Measurements from ENCODE around the gene MTHFD1L. TPM values are rescaled to one million over a fixed set of nuclear protein-coding genes. Genes with fewer than 3 reads are reported as not detected.

The MTHFD1L gene
- total RNA-seq, 2 donors from 2014 or later: 4.1 to 12.2 TPM

DNA sequence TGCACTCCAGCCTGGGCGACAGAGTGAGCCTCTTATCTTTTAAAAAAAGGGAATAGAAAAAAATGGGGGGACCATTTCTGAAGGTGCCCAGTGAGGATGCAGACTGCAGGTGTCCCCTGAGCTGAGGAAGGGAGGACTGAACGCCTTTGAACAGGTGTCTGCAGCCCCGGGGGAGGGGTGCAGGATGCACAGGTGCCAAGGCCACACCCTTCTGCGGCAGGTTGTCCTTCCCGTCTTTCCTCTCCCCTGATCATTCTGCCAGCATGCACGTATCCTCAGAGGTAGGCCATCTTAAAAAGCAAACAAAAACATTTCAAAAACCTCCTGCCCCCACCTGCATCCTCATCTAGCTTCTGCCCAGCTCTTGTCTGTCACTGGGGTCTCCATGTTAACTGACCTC is 101.3 kb downstream of the MTHFD1L start:
- TF ChIP-seq, protein P1, sequence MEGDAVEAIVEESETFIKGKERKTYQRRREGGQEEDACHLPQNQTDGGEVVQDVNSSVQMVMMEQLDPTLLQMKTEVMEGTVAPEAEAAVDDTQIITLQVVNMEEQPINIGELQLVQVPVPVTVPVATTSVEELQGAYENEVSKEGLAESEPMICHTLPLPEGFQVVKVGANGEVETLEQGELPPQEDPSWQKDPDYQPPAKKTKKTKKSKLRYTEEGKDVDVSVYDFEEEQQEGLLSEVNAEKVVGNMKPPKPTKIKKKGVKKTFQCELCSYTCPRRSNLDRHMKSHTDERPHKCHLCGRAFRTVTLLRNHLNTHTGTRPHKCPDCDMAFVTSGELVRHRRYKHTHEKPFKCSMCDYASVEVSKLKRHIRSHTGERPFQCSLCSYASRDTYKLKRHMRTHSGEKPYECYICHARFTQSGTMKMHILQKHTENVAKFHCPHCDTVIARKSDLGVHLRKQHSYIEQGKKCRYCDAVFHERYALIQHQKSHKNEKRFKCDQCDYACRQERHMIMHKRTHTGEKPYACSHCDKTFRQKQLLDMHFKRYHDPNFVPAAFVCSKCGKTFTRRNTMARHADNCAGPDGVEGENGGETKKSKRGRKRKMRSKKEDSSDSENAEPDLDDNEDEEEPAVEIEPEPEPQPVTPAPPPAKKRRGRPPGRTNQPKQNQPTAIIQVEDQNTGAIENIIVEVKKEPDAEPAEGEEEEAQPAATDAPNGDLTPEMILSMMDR (IDR thresholded peaks at IDR 0.05): no peak
- no peaks in the 10 kb centered on the region for H3K27me3 ChIP-seq
- H3K36me3 ChIP-seq: no peaks in the 10 kb centered on the region
- no peak overlapping the region for H3K4me3 ChIP-seq
- H3K9me3 ChIP-seq: no peaks in the 10 kb centered on the region
- no peak overlapping the region for H3K27ac ChIP-seq
- no peak for DNase-seq (ENCODE audit: low spot score)
- H3K4me1 ChIP-seq: no peaks in the 10 kb centered on the region

DNA sequence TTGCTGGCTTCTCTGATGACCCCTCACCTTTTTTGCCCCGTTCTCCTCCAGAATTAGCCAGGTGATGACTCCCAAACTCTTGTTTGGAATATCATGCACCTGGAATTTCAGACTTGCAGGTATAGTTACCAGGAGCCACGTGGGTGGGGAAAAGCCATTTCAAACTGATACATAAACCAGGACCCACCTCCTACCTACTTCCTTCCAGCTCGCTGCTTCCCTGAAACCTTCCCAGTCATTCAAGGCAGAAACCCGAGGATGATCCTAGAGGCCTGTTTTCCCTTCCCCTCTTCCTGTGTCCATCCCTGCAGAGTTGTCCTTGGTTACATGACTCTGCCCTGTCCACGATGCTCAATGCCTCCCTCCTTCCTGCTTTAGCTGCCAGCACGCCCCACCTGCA is 101.9 kb downstream of the MTHFD1L start:
- no peaks in the 10 kb centered on the region for H3K36me3 ChIP-seq
- H3K9me3 ChIP-seq: no peaks in the 10 kb centered on the region
- no peak for DNase-seq (ENCODE audit: low spot score)
- no peaks in the 10 kb centered on the region for H3K4me1 ChIP-seq
- no peak overlapping the region for H3K27ac ChIP-seq
- H3K4me3 ChIP-seq: no peak overlapping the region
- H3K27me3 ChIP-seq: no peaks in the 10 kb centered on the region
- TF ChIP-seq, protein P1 (IDR thresholded peaks at IDR 0.05): no peak

DNA sequence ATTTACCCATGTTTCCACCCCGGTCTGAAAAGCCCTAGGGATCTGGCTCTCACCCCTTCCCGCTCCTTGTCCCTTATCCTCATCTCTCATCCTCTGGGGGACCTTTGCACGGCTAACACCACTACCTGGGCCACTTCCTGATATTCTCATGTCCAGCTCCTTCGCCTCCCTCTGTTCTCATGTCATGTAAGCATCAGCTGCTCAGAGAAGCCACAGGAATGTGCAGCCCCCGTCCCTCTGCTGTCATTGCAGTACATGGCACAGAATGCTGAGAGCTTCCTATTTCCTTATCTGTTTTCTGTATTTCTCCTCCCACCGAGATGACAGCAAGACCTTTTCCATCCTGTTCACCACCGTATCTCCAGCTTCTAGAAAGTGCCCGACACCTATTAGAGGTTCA is 102.4 kb downstream of the MTHFD1L start:
- no peak for DNase-seq (ENCODE audit: low spot score)
- Histone ChIP-seq H3K27me3 (no peaks in the 10 kb centered on the region), H3K36me3 (no peaks in the 10 kb centered on the region), H3K4me3 (no peak overlapping the region), H3K27ac (no peak overlapping the region), H3K4me1 (no peaks in the 10 kb centered on the region), H3K9me3 (no peaks in the 10 kb centered on the region)
- TF ChIP-seq, protein P1 (IDR thresholded peaks at IDR 0.05): no peak

DNA sequence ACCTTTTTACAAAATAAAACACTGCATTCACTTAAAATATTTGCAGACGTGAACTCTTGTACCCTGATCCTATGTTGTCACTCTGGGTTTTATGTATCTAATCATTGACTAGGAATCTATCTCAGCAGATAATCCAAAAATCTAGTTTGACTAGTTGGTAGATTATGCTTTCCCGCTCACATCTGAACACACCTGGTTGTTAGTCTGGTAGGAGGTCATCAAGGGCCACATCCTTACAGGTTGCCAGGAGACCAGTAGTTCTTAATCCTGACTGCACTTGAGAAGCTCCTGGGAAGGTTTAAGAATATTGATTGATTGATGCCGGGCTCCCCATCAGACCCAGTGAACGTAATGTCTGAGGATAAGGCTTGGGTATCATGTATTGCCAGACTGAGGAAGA is 104.4 kb downstream of the MTHFD1L start:
- DNase-seq (ENCODE audit: low spot score): no peak
- Histone ChIP-seq H3K4me1 (no peaks in the 10 kb centered on the region), H3K27ac (no peak overlapping the region), H3K9me3 (peaks cover 0 to 8% of the 10 kb centered on the region in 2 donors), H3K36me3 (no peaks in the 10 kb centered on the region), H3K27me3 (no peaks in the 10 kb centered on the region), H3K4me3 (no peak overlapping the region)
- TF ChIP-seq, protein P1 (IDR thresholded peaks at IDR 0.05): no peak

DNA sequence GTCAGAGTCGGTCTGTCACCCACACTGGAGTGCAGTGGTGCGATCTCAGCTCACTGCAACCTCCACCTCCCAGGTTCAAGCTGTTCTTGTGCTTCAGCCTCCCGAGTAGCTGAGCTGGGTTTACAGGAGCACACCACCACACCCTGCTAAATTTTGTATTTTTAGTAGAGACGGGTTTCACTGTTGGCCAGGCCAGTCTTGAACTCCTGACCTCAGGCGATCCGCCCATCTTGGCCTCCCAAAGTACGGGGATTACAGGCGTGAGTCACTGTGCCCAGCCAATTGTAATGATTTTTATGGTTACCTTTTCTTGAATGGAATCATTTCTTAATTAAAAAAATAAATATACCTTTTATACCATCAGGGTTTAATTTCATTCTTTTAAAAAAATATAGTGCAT is 105.7 kb downstream of the MTHFD1L start:
- no peak overlapping the region for H3K4me3 ChIP-seq
- H3K36me3 ChIP-seq: no peaks in the 10 kb centered on the region
- no peak for DNase-seq (ENCODE audit: low spot score)
- TF ChIP-seq, protein P1 (IDR thresholded peaks at IDR 0.05): no peak
- H3K27me3 ChIP-seq: no peaks in the 10 kb centered on the region
- H3K9me3 ChIP-seq: peaks cover 0 to 8% of the 10 kb centered on the region in 2 donors
- no peak overlapping the region for H3K27ac ChIP-seq
- H3K4me1 ChIP-seq: no peaks in the 10 kb centered on the region

DNA sequence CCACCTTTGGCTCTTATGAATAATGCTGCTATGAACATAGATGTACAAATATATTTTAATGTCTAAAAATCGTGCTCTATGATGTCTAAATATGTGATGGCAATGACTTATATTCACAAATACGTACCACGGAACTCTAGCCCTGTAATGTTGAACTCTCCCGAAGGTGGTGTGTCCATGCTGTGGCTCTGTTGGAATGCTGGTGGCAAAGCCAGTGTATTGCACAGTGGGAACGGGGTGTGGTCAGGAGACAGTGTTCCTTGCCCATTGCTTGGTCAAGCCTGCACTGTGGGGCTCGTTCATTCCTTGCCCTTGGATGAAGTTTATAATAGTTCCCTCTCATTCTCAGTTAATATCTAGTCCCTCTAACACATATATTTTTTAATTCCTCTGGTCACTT is 109.6 kb downstream of the MTHFD1L start:
- no peak overlapping the region for H3K27ac ChIP-seq

More for the DNA sequence above, 109.6 kb downstream of the MTHFD1L start:
- H3K4me1 ChIP-seq: no peaks in the 10 kb centered on the region
- TF ChIP-seq, protein P1 (IDR thresholded peaks at IDR 0.05): no peak
- H3K36me3 ChIP-seq: no peaks in the 10 kb centered on the region
- DNase-seq (ENCODE audit: low spot score): no peak
- no peaks in the 10 kb centered on the region for H3K27me3 ChIP-seq
- H3K9me3 ChIP-seq: peaks cover 0 to 8% of the 10 kb centered on the region in 2 donors
- no peak overlapping the region for H3K4me3 ChIP-seq

Data from right atrium auricular region (tissue), 2 donors.